ENCODE results near the gene SH3D19.

- TF ChIP-seq POLR2A (IDR thresholded peaks at IDR 0.05) (no peak), CTCF (IDR thresholded peaks at IDR 0.05) (no peak)
These were observed 117.5 kb downstream of the SH3D19 start for GRCh38 chr4:151207868-151208267.
